Astrocyte (in vitro differentiated cells and primary cell): ENCODE data around the gene PHAF1. TPM values are rescaled to one million over a fixed set of nuclear protein-coding genes. Genes with fewer than 3 reads are reported as not detected.

Experiments
- DNase-seq: peaks from one replicate; pipeline ENCODE4 v3.0.0-alpha.2; 2010; ENCODE audit warnings: low read depth
- FAIRE-seq: peaks from 2 replicates; lab custom pipeline; 2011; peaks lifted over from hg19 to GRCh38; lab: Jason Lieb, UNC
- H2AFZ ChIP-seq: 2 replicates; pipeline ENCODE4 v1.6.0; 2012; ENCODE audit warnings: low read depth, low read length, inconsistent platforms
- H3K27ac ChIP-seq: 2 replicates; pipeline ENCODE4 v1.5.1; 2011; ENCODE audit warnings: low read depth, low read length, inconsistent platforms
- H3K27me3 ChIP-seq: 2 replicates; pipeline ENCODE4 v1.6.0; 2011; ENCODE audit warnings: low read length, inconsistent platforms; ENCODE audit not compliant: insufficient read depth
- H3K36me3 ChIP-seq: 2 replicates; pipeline ENCODE4 v1.5.1; 2011; ENCODE audit warnings: low read length, inconsistent platforms; ENCODE audit not compliant: insufficient read depth
- H3K4me1 ChIP-seq: 2 replicates; pipeline ENCODE4 v1.5.1; 2011; ENCODE audit warnings: low read length, inconsistent platforms; ENCODE audit not compliant: insufficient read depth
- H3K4me2 ChIP-seq: 2 replicates; pipeline ENCODE4 v1.6.0; 2012; ENCODE audit warnings: low read length, inconsistent platforms
- H3K4me3 ChIP-seq: 2 replicates; pipeline ENCODE4 v1.5.1; 2011; ENCODE audit warnings: low read depth, mild to moderate bottlenecking, low read length, inconsistent platforms; ENCODE audit not compliant: insufficient read depth
- H3K79me2 ChIP-seq: 2 replicates; pipeline ENCODE4 v1.6.0; 2012; ENCODE audit warnings: mild to moderate bottlenecking, low read length, inconsistent platforms; ENCODE audit not compliant: insufficient read depth
- H3K9ac ChIP-seq: 2 replicates; pipeline ENCODE4 v1.6.0; 2012; ENCODE audit warnings: mild to moderate bottlenecking, low read length, inconsistent platforms
- H3K9me3 ChIP-seq: 2 replicates; pipeline ENCODE4 v1.5.1; 2012; ENCODE audit warnings: low read depth, mild to moderate bottlenecking, low read length, inconsistent platforms; ENCODE audit not compliant: insufficient read depth
- H4K20me1 ChIP-seq: 2 replicates; pipeline ENCODE4 v1.6.0; 2012; ENCODE audit warnings: low read length, inconsistent platforms; ENCODE audit not compliant: insufficient read depth
- H3K27ac Mint-ChIP-seq: one replicate; pipeline ENCODE4 v1.8.0; 2021; ENCODE audit warnings: mild to moderate bottlenecking, mixed read lengths; ENCODE audit not compliant: unreplicated experiment
- H3K27me3 Mint-ChIP-seq: one replicate; pipeline ENCODE4 v1.8.0; 2021; ENCODE audit warnings: low read depth, mixed read lengths; ENCODE audit not compliant: unreplicated experiment
- H3K36me3 Mint-ChIP-seq: one replicate; pipeline ENCODE4 v1.8.0; 2021; ENCODE audit warnings: low read depth, mixed read lengths; ENCODE audit not compliant: unreplicated experiment
- H3K4me1 Mint-ChIP-seq: one replicate; pipeline ENCODE4 v1.8.0; 2021; ENCODE audit warnings: low read depth, mixed read lengths; ENCODE audit not compliant: unreplicated experiment
- H3K4me3 Mint-ChIP-seq: one replicate; pipeline ENCODE4 v1.8.0; 2021; ENCODE audit warnings: mild to moderate bottlenecking, moderate library complexity, mixed read lengths; ENCODE audit not compliant: unreplicated experiment
- H3K9me3 Mint-ChIP-seq: one replicate; pipeline ENCODE4 v1.8.0; 2021; ENCODE audit warnings: mild to moderate bottlenecking, mixed read lengths; ENCODE audit not compliant: unreplicated experiment
- CTCF ChIP-seq: IDR thresholded peaks from 2 replicates; pipeline ENCODE4 v1.5.1; 2011; ENCODE audit warnings: low read depth, mild to moderate bottlenecking, inconsistent platforms, low read length, moderate library complexity; ENCODE audit not compliant: insufficient read depth
- EZH2 ChIP-seq: IDR thresholded peaks from 2 replicates; pipeline ENCODE4 v1.6.1; 2012; ENCODE audit warnings: mild to moderate bottlenecking, low read length, inconsistent platforms; ENCODE audit not compliant: insufficient read depth
- total RNA-seq: library from RNA; stranded (reverse); gene quantifications from 2 replicates; pipeline ENCODE4 v1.2.1, GENCODE V29; 2021

PHAF1 gene
- total RNA-seq, 1 donor from 2014 or later, result 17.1 TPM

GRCh38 chr16:67155295-67156142, 45.8 kb downstream of the PHAF1 start:
- FAIRE-seq, result no peak
- no peak overlapping the region for H3K4me3 ChIP-seq
- no peak overlapping the region for H3K4me3 Mint-ChIP-seq

GRCh38 chr16:67156143-67156844, 46.6 kb downstream of the PHAF1 start:
- Mint-ChIP-seq H3K4me1 (no peaks in the 10 kb centered on the region), H3K27me3 (peaks cover 62% of the 10 kb centered on the region), H3K9me3 (peaks cover 16% of the 10 kb centered on the region), H3K36me3 (peaks cover 7% of the 10 kb centered on the region), H3K27ac (no peak overlapping the region), H3K4me3 (no peak overlapping the region)
- Histone ChIP-seq H3K4me1 (peaks cover 16% of the 10 kb centered on the region), H3K4me2 (no peak overlapping the region), H3K27ac (no peak overlapping the region), H3K79me2 (no peaks in the 10 kb centered on the region), H3K9me3 (no peaks in the 10 kb centered on the region), H3K36me3 (no peaks in the 10 kb centered on the region), H3K27me3 (peaks cover 35% of the 10 kb centered on the region), H3K9ac (no peak overlapping the region), H3K4me3 (no peak overlapping the region), H2AFZ (no peak overlapping the region), H4K20me1 (peaks cover 43% of the 10 kb centered on the region)
- FAIRE-seq (no peak), DNase-seq (no peak)
- TF ChIP-seq EZH2 (no peak), CTCF (no peak)

More at GRCh38 chr16:67155295-67156142, 45.8 kb downstream of the PHAF1 start:
- H3K27ac Mint-ChIP-seq, result no peak overlapping the region
- TF ChIP-seq CTCF (peak; percentile 64), EZH2 (peak; percentile 81)
- Histone ChIP-seq H3K79me2 (no peaks in the 10 kb centered on the region), H3K36me3 (no peaks in the 10 kb centered on the region), H3K27me3 (peaks cover 33% of the 10 kb centered on the region), H3K9me3 (no peaks in the 10 kb centered on the region), H3K27ac (no peak overlapping the region), H3K9ac (no peak overlapping the region), H3K4me1 (peaks cover 12% of the 10 kb centered on the region), H2AFZ (no peak overlapping the region), H3K4me2 (peak overlapping the region; percentile 77), H4K20me1 (peaks cover 42% of the 10 kb centered on the region)
- peaks cover 7% of the 10 kb centered on the region for H3K36me3 Mint-ChIP-seq
- peaks cover 61% of the 10 kb centered on the region for H3K27me3 Mint-ChIP-seq
- DNase-seq, result no peak
- no peaks in the 10 kb centered on the region for H3K4me1 Mint-ChIP-seq
- peaks cover 12% of the 10 kb centered on the region for H3K9me3 Mint-ChIP-seq
